OCI-LY7 (cell line): ENCODE measurements around the gene XYLT1. TPM values are rescaled to one million over a fixed set of nuclear protein-coding genes. Genes with fewer than 3 reads are reported as not detected.
A peak's percentile ranks its signal among the peaks of the same experiment; 100 is the strongest.

ENCODE experiments used
- BruUV-seq: library from RNA; stranded (reverse); fragments of 400-500 nt; replicated peaks from 2 replicates; lab custom pipeline; 2021; lab: Mats Ljungman, UMichigan
- CTCF ChIA-PET: fragments of 300-600 bp; sonication (Branson Sonifier 250); formaldehyde crosslinking; loops from one replicate; lab custom pipeline; 2022; ENCODE audit warnings: antibody characterized with exemption; ENCODE audit not compliant: unreplicated experiment; lab: Charles Lee
- POLR2A ChIA-PET: fragments of 300-600 bp; sonication (Branson Sonifier 250); formaldehyde crosslinking; loops from one replicate; lab custom pipeline; 2022; ENCODE audit warnings: antibody characterized with exemption; lab: Charles Lee
- DNase-seq: peaks from one replicate; pipeline ENCODE4 v3.0.0-alpha.2; 2015; ENCODE audit warnings: low spot score
- H2AFZ ChIP-seq: fragments of 200-600 bp; sonication (generic), shearing (Covaris generic); 2 replicates; pipeline ENCODE4 v1.6.1; 2014; ENCODE audit warnings: mild to moderate bottlenecking, antibody characterized with exemption, low read length, moderate library complexity
- H3K27ac ChIP-seq: fragments of 200-600 bp; sonication (generic); 2 replicates; pipeline ENCODE4 v1.5.1; 2014; ENCODE audit warnings: mixed run types, low read depth, mild to moderate bottlenecking, moderate library complexity, low read length, inconsistent platforms; ENCODE audit not compliant: poor library complexity, severe bottlenecking
- H3K36me3 ChIP-seq: fragments of 200-600 bp; sonication (generic); 2 replicates; pipeline ENCODE4 v1.6.1; 2014; ENCODE audit warnings: mild to moderate bottlenecking, antibody characterized with exemption, low read length, moderate library complexity, mixed read lengths; ENCODE audit not compliant: insufficient read depth
- H3K4me1 ChIP-seq: fragments of 200-600 bp; sonication (generic); 2 replicates; pipeline ENCODE4 v1.5.1; 2014; ENCODE audit warnings: mild to moderate bottlenecking, low read length; ENCODE audit not compliant: insufficient read depth, poor library complexity, severe bottlenecking
- H3K4me2 ChIP-seq: fragments of 200-600 bp; sonication (generic); 2 replicates; pipeline ENCODE4 v1.6.1; 2014; ENCODE audit warnings: mild to moderate bottlenecking, low read length
- H3K4me3 ChIP-seq: fragments of 200-600 bp; sonication (generic); 2 replicates; pipeline ENCODE4 v1.5.1; 2014; ENCODE audit warnings: mild to moderate bottlenecking, low read depth, low read length; ENCODE audit not compliant: poor library complexity, severe bottlenecking
- H3K79me2 ChIP-seq: fragments of 200-600 bp; sonication (generic); 2 replicates; pipeline ENCODE4 v1.6.1; 2016; ENCODE audit warnings: low read depth, mild to moderate bottlenecking, low read length, moderate library complexity, mixed read lengths; ENCODE audit not compliant: insufficient read depth
- H3K9me2 ChIP-seq: fragments of 200-600 bp; sonication (generic); 2 replicates; pipeline ENCODE4 v1.6.1; 2016; ENCODE audit warnings: mild to moderate bottlenecking, low read length, mixed read lengths; ENCODE audit not compliant: insufficient read depth
- H3K9me3 ChIP-seq: fragments of 200-600 bp; sonication (generic); 2 replicates; pipeline ENCODE4 v1.6.1; 2014; ENCODE audit warnings: mild to moderate bottlenecking, mixed run types, low read length, mixed read lengths
- H4K20me1 ChIP-seq: fragments of 200-600 bp; sonication (generic); 2 replicates; pipeline ENCODE4 v1.6.1; 2014; ENCODE audit warnings: mild to moderate bottlenecking, antibody characterized with exemption, low read length, moderate library complexity, mixed read lengths; ENCODE audit not compliant: insufficient read depth
- CTCF ChIP-seq: fragments of 200-600 bp; sonication (generic); conservative IDR thresholded peaks from 2 replicates; pipeline ENCODE4 v1.5.1; 2014; ENCODE audit warnings: mild to moderate bottlenecking, antibody characterized with exemption, low read length, moderate library complexity, mixed read lengths
- EZH2phosphoT487 ChIP-seq: fragments of 200-600 bp; sonication (generic); IDR thresholded peaks from 2 replicates; pipeline ENCODE4 v1.6.1; 2018; ENCODE audit warnings: low read depth, borderline replicate concordance, mild to moderate bottlenecking, mixed run types, antibody characterized with exemption, low read length, moderate library complexity, mixed read lengths
- intact Hi-C: fragments of 100-400 bp; cut with micrococcal nuclease; formaldehyde crosslinking; loops from one replicate; pipeline ENCODE4 v1.10.0; 2022; ENCODE audit not compliant: unreplicated experiment
- total RNA-seq, 2 experiments: library from RNA; depleted of rRNA in 1 of 2; stranded (reverse); fragments of >200 nt in 1 of 2; shearing (Covaris generic) in 1 of 2; gene quantifications; 2 replicates each; pipeline ENCODE4 v1.2.3, GENCODE V29; 2014 to 2022

The XYLT1 gene
- total RNA-seq, 2 experiments from 2014 or later, result 36.3 to 50.0 TPM

GRCh38 chr16:17224350-17224749, 246.4 kb downstream of the XYLT1 start:
- Histone ChIP-seq H3K36me3 (peaks cover 14% of the 10 kb centered on the region), H3K79me2 (no peaks in the 10 kb centered on the region), H3K9me3 (no peaks in the 10 kb centered on the region), H3K4me2 (peak overlapping the region; percentile 27; the same call in 1 of the 2 replicates), H2AFZ (no peak overlapping the region), H3K4me1 (peaks cover 30% of the 10 kb centered on the region), H3K27ac (peak overlapping the region; percentile 15), H3K9me2 (no peaks in the 10 kb centered on the region), H4K20me1 (no peaks in the 10 kb centered on the region), H3K4me3 (no peak overlapping the region)
- no peak for DNase-seq
- intact Hi-C loops, result no loop called here
- TF ChIP-seq CTCF (no peak), EZH2phosphoT487 (no peak)
- BruUV-seq, result no TSS peak
- POLR2A ChIA-PET, result no interaction called here
- CTCF ChIA-PET, result no interaction called here

GRCh38 chr16:17223576-17223975, 247.2 kb downstream of the XYLT1 start:
- CTCF ChIA-PET, result no interaction called here
- BruUV-seq, result no TSS peak
- no peak overlapping the region for H3K27ac ChIP-seq

More at GRCh38 chr16:17223576-17223975, 247.2 kb downstream of the XYLT1 start:
- Histone ChIP-seq H3K4me3 (no peak overlapping the region), H2AFZ (no peak overlapping the region), H3K79me2 (no peaks in the 10 kb centered on the region), H3K9me3 (no peaks in the 10 kb centered on the region), H4K20me1 (no peaks in the 10 kb centered on the region), H3K4me2 (no peak overlapping the region; the same call in none of the 2 replicates), H3K4me1 (peaks cover 30% of the 10 kb centered on the region), H3K36me3 (peaks cover 11% of the 10 kb centered on the region), H3K9me2 (no peaks in the 10 kb centered on the region)
- intact Hi-C loops, result no loop called here
- DNase-seq, result no peak
- TF ChIP-seq CTCF (no peak), EZH2phosphoT487 (no peak)
- POLR2A ChIA-PET, result interaction anchor here (0.6 kb wide), 1 partner anchor 36 kb away, joined by 4 read pairs; no protein-coding TSS in a partner anchor
